Testis (tissue), 5 donors: ENCODE measurements around the gene KIF1C. TPM values are rescaled to one million over a fixed set of nuclear protein-coding genes. Genes with fewer than 3 reads are reported as not detected.

Experiments
- DNase-seq: peaks from one replicate; pipeline ENCODE4 v3.0.0-alpha.2; 2019
- H3K27ac ChIP-seq, 2 donors: fragments of 200-600 bp; sonication (generic); one replicate each; pipeline ENCODE4 v1.5.1; 2019
- H3K27me3 ChIP-seq: fragments of 200-600 bp; sonication (generic); one replicate; pipeline ENCODE4 v1.5.1; 2019
- H3K36me3 ChIP-seq: fragments of 200-600 bp; sonication (generic); one replicate; pipeline ENCODE4 v1.5.1; 2017; ENCODE audit warnings: low read depth; ENCODE audit errors: missing control alignments
- H3K4me1 ChIP-seq: fragments of 200-600 bp; sonication (generic); one replicate; pipeline ENCODE4 v1.5.1; 2019
- H3K4me3 ChIP-seq, 2 donors: fragments of 200-600 bp; sonication (generic); one replicate each; pipeline ENCODE4 v1.5.1; 2017 to 2019
- H3K9me3 ChIP-seq: fragments of 200-600 bp; sonication (generic); one replicate; pipeline ENCODE4 v1.5.1; 2017
- CTCF ChIP-seq, 3 experiments: fragments of 450-650 bp in 2 of 3; fragments of 200-600 bp in 1 of 3; sonication (generic) in 1 of 3; IDR thresholded peaks; one replicate each; pipeline ENCODE4 v1.5.1; 2016 to 2019; ENCODE audit warnings: antibody characterized with exemption in 3 of 3, mild to moderate bottlenecking in 2 of 3, moderate library complexity in 1 of 3
- POLR2A ChIP-seq: fragments of 450-650 bp; IDR thresholded peaks from one replicate; pipeline ENCODE4 v1.6.1; 2017; ENCODE audit warnings: antibody characterized with exemption, mild to moderate bottlenecking, moderate library complexity
- WGBS, 2 donors: methylation state at CpG; one replicate each; pipeline ENCODE4 v1.1.5; 2018; 5-methylcytosine and 5-hydroxymethylcytosine counted together
- intact Hi-C: fragments of 100-400 bp; cut with DNase I; formaldehyde crosslinking; loops from one replicate; pipeline ENCODE4 v1.15.1; 2023; ENCODE audit warnings: low total_unique reads
- long read RNA-seq, 2 donors: transcript quantifications; one replicate each; lab custom pipeline, GENCODE V29; 2026
- polyA plus RNA-seq: library from polyadenylated mRNA; stranded (reverse); fragments of 350-450 nt; fragmentation: Illumina TruSeq; extraction: RNeasy Lipid Tissue Mini Kit (QIAGEN cat#74804); gene quantifications from one replicate; pipeline ENCODE4 v1.2.3, GENCODE V29; 2014; ENCODE audit warnings: low read depth, low replicate concordance; ENCODE audit not compliant: insufficient read depth
- total RNA-seq, 2 donors: library from RNA; depleted of rRNA; stranded (reverse); fragments of >200 nt; gene quantifications; one replicate each; pipeline ENCODE4 v1.2.3, GENCODE V29; 2016

Gene KIF1C
- total RNA-seq (10 to 100 TPM; 51.1 to 54.1 TPM), polyA plus RNA-seq (79.9 TPM)
- long read RNA-seq, donor 1, full-length matches to known transcripts = 5 of 11 reads
- long read RNA-seq, donor 1, partial matches to known transcripts = 6 of 11 reads
- long read RNA-seq, donor 1, other reads (novel, unspliced or antisense) = 0 of 11 reads
- long read RNA-seq, donor 2, full-length matches to known transcripts = 6 of 29 reads
- long read RNA-seq, donor 2, partial matches to known transcripts = 23 of 29 reads
- long read RNA-seq, donor 2, other reads (novel, unspliced or antisense) = 0 of 29 reads

GRCh38 chr17:4997302-4998026 lies at the start of gene KIF1C, which contains the start of gene INCA1:
Gene KIF1C, plus strand, starts transcription at chr17:4997950. Its CDS starts 2,297 bp downstream, at chr17:5000247.
Gene INCA1, minus strand, starts transcription at chr17:4997522. Its CDS starts 3,085 bp downstream, at chr17:4994437.
- peak within 1 kb of the TSS; percentile 80 to 92 for H3K27ac ChIP-seq
- TF ChIP-seq POLR2A = peak; percentile 58
- TF ChIP-seq CTCF (IDR thresholded peaks at IDR 0.05) = peak in 1 of 3 experiments; percentile 21
- H3K36me3 ChIP-seq = no peaks in the 10 kb centered on the region
- intact Hi-C loops = no loop called here
- no peaks in the 10 kb centered on the region for H3K27me3 ChIP-seq
- no peaks in the 10 kb centered on the region for H3K9me3 ChIP-seq
- peak; percentile 94 for DNase-seq
- H3K4me3 ChIP-seq = peak within 1 kb of the TSS; percentile 85 to 89
- WGBS, 2 donors = 0% methylated on average over 10 to 37 of the region's 93 CpGs
- peaks cover 20% of the 10 kb centered on the region for H3K4me1 ChIP-seq

DNA sequence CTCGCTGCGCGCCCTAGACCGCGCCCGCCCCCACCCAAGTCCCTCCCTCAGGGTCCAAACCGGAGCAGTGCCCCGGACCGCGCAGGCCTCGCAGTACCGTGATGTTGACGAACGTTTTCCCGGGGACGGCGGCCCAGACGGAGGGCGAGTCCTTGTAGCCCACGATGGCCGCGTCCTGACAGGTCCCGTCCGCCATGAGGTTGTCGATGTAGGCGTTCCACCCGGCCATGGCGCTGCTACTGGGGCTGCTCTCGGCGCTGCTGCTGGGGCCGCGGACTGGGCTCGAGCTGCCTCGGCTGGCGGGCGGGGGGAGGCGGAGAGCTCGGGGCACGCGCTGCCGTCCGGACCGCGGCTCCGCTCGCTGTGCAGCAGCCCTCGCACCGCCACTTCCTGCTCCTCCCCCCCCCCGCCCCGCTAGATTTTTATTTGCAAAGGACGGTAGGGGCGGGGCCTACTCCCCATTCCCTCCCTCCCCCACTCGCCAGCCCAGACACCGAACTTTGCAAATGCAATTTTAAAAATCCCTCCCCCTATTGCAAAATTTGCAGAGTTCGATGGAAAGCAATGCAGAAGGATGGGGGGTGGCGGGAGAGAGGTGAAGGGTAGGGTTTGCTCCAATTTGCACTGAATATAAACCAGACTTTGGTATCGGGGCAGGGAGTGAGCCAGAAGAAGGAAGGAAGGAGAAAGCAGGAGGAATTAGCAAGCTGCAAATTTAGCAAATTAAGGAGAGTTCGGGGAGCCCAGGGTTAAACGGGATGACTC lies 49.4 kb upstream of the KIF1C start, which contains the start of gene PFN1:
PFN1 (minus strand) TSS at position 365 of the 765 bp plus-strand sequence; CDS start at position 229, 136 bp downstream.
- Histone ChIP-seq H3K9me3 (no peaks in the 10 kb centered on the region), H3K4me1 (peaks cover 20% of the 10 kb centered on the region), H3K4me3 (peak within 1 kb of the TSS; percentile 90 to 99), H3K27ac (peak within 1 kb of the TSS; percentile 91 to 92), H3K36me3 (no peaks in the 10 kb centered on the region), H3K27me3 (no peaks in the 10 kb centered on the region)
- intact Hi-C loops = no loop called here
- WGBS, 2 donors = 0% methylated on average over 23 to 28 of the region's 59 CpGs
- DNase-seq = peak; percentile 93
- TF ChIP-seq POLR2A = no peak
- no peak for TF ChIP-seq CTCF (IDR thresholded peaks at IDR 0.05)

- no peaks in the 10 kb centered on the region for H3K27me3 ChIP-seq
- intact Hi-C loops = no loop called here
- DNase-seq = peak; percentile 76
- no peaks in the 10 kb centered on the region for H3K9me3 ChIP-seq
- WGBS, 2 donors = 0 to 1% methylated on average over 19 to 40 of the region's 40 CpGs
- TF ChIP-seq CTCF (IDR thresholded peaks at IDR 0.05) (no peak), POLR2A (no peak)
- no peaks in the 10 kb centered on the region for H3K36me3 ChIP-seq
- peak overlapping the region; percentile 82 to 91 for H3K27ac ChIP-seq
- peak overlapping the region; percentile 90 to 99 for H3K4me3 ChIP-seq
- peaks cover 20% of the 10 kb centered on the region for H3K4me1 ChIP-seq
Measured at GRCh38 chr17:4948931-4949320, 48.8 kb upstream of the KIF1C start.

- Histone ChIP-seq H3K27ac (peak overlapping the region; percentile 82 to 91), H3K36me3 (no peaks in the 10 kb centered on the region), H3K27me3 (no peaks in the 10 kb centered on the region), H3K9me3 (no peaks in the 10 kb centered on the region), H3K4me1 (peaks cover 20% of the 10 kb centered on the region), H3K4me3 (peak overlapping the region; percentile 90 to 99)
- 0 to 2% methylated on average over 10 to 55 of the region's 75 CpGs for WGBS, 2 donors
- TF ChIP-seq POLR2A = no peak
- no peak for TF ChIP-seq CTCF (IDR thresholded peaks at IDR 0.05)
- intact Hi-C loops = no loop called here
- peak; percentile 70 for DNase-seq
Measured at GRCh38 chr17:4949321-4950074, 48.3 kb upstream of the KIF1C start.
